ENCODE measurements around the gene ZFPM1. TPM values are rescaled to one million over a fixed set of nuclear protein-coding genes. Genes with fewer than 3 reads are reported as not detected.

Gene ZFPM1
- total and polyA plus RNA-seq, 2 of the 8 experiments (the other 6 are each of a cell fraction or from before 2014, with no cell fraction given) = 0.74 to 4.8 TPM

- Histone ChIP-seq H4K91ac (replicated peaks; ENCODE audit: insufficient read length, low read length) (no peak overlapping the region), H3K4me2 (ENCODE audit: insufficient read depth in 1 of 2, low read depth in 2 of 2, low read length in 2 of 2) (no peak overlapping the region), H3K79me2 (ENCODE audit: control insufficient read depth in 1 of 2, insufficient read depth in 2 of 2, low read length in 2 of 2) (peaks cover 5 to 58% of the 10 kb centered on the region in 2 experiments; a peak in 3 of 4 replicates), H2BK20ac (ENCODE audit: low read length) (no peak overlapping the region), H3K36me3 (ENCODE audit: control insufficient read depth in 2 of 4, insufficient read depth in 4 of 4, low read length in 3 of 4) (peaks cover 19 to 37% (median 34%) of the 10 kb centered on the region in 4 experiments), H3K4me3 (ENCODE audit: extremely low read depth in 1 of 4, insufficient read depth in 2 of 4, low read depth in 3 of 4, low read length in 4 of 4) (no peak overlapping the region), H3K14ac (ENCODE audit: insufficient read length) (no peak overlapping the region), H2BK5ac (ENCODE audit: low read depth, low read length) (no peak overlapping the region; the same call in 1 of the 2 replicates), H3K79me1 (ENCODE audit: low read depth, low read length) (peaks cover 9% of the 10 kb centered on the region; the same call in 1 of the 2 replicates), H2BK15ac (ENCODE audit: low read length) (no peak overlapping the region), H3K23ac (ENCODE audit: insufficient read length) (no peak overlapping the region), H3K27ac (ENCODE audit: low read depth, low read length) (no peak overlapping the region), H3K4ac (replicated peaks; ENCODE audit: insufficient read length, low read depth, low read length) (no peak overlapping the region), H4K8ac (ENCODE audit: extremely low read depth, insufficient read depth, low read length) (no peak overlapping the region; the same call in 1 of the 2 replicates), H2BK120ac (replicated peaks; ENCODE audit: low read depth, low read length) (no peak overlapping the region), H3K9me3 (ENCODE audit: insufficient read depth in 2 of 2, low read depth in 1 of 2, low read length in 1 of 2) (no peaks in the 10 kb centered on the region), H3K27me3 (replicated peaks in 1 of 4; ENCODE audit: control insufficient read depth in 3 of 4, extremely low read depth in 1 of 4, insufficient read depth in 3 of 4, low read length in 3 of 4) (no peaks in the 10 kb centered on the region), H3K9ac (replicated peaks in 1 of 4; ENCODE audit: extremely low read depth in 1 of 4, low read depth in 3 of 4, low read length in 3 of 4) (no peak overlapping the region), H4K20me1 (replicated peaks in 1 of 2; ENCODE audit: control insufficient read depth in 1 of 2, insufficient read depth in 2 of 2, low read length in 2 of 2) (peaks cover 22 to 36% of the 10 kb centered on the region in 2 experiments), H3K18ac (ENCODE audit: extremely low read depth, low read length) (no peak overlapping the region), H3K4me1 (replicated peaks in 1 of 4; ENCODE audit: control insufficient read depth in 3 of 4, insufficient read depth in 4 of 4, low read length in 3 of 4) (no peaks in the 10 kb centered on the region), H2AK5ac (ENCODE audit: low read depth, low read length) (no peak overlapping the region), H4K5ac (ENCODE audit: insufficient read length, low read depth, low read length) (no peak overlapping the region), H2AFZ (ENCODE audit: low read length) (no peak overlapping the region), H3K56ac (replicated peaks; ENCODE audit: insufficient read length, low read depth, low read length) (no peak overlapping the region), H3K23me2 (ENCODE audit: low read depth, low read length) (no peaks in the 10 kb centered on the region), H2BK12ac (ENCODE audit: low read depth, low read length) (no peak overlapping the region)
- FAIRE-seq = no peak
- POLR2A ChIA-PET (ENCODE audit: partially characterized antibody) = interaction anchor here (1.5 kb wide), 1 partner anchor 8 kb away, joined by 3 read pairs; no protein-coding TSS in a partner anchor
- CTCF ChIA-PET (ENCODE audit: partially characterized antibody) = interaction anchor here (1.0 to 1.2 kb wide), 5 partner anchors 9 to 46 kb away, joined by 3 to 4 read pairs (median 3); no protein-coding TSS in a partner anchor
- DNase-seq (ENCODE audit: low read depth in 1 of 2, low spot score in 2 of 2) = no peak
- 89% methylated on average over 8 of the region's 8 CpGs; no CpG with 5 or more reads in 1 of the 2 experiments for WGBS, 2 experiments (ENCODE audit: extremely low coverage in 1 of 2, insufficient coverage in 1 of 2, insufficient read length in 1 of 2, insufficient replicate concordance in 2 of 2, low coverage in 1 of 2, low lambda C conversion rate in 2 of 2, missing lambda C conversion rate in 1 of 2)
- TF ChIP-seq ATF3 (IDR thresholded peaks at IDR 0.05; ENCODE audit: insufficient read depth, low read depth, low read length) (no peak), USF2 (IDR thresholded peaks at IDR 0.05; ENCODE audit: low read length) (no peak), BACH1 (IDR thresholded peaks at IDR 0.05; ENCODE audit: low read length) (no peak), NRF1 (IDR thresholded peaks at IDR 0.05; ENCODE audit: low read depth, low read length) (no peak), RXRA (IDR thresholded peaks at IDR 0.05; ENCODE audit: insufficient read depth, low read depth, low read length) (no peak), POLR2A (IDR thresholded peaks at IDR 0.05; ENCODE audit: control extremely low read depth in 1 of 2, low read depth in 2 of 2, low read length in 2 of 2) (no peak), EP300 (IDR thresholded peaks at IDR 0.05; ENCODE audit: borderline replicate concordance in 1 of 2, low read depth in 2 of 2, low read length in 2 of 2) (no peak), CTCF (IDR thresholded peaks at IDR 0.05; ENCODE audit: control extremely low read depth in 1 of 3, insufficient read depth in 1 of 3, low read depth in 1 of 3, low read length in 3 of 3) (no peak), JUN (IDR thresholded peaks at IDR 0.05; ENCODE audit: low read depth, low read length) (no peak), YY1 (IDR thresholded peaks at IDR 0.05; ENCODE audit: low read depth, low read length) (no peak)
Observed at GRCh38 chr16:88585269-88585668, 132.2 kb downstream of the ZFPM1 start.
